Measurements from ENCODE around the gene KRT71. TPM values are rescaled to one million over a fixed set of nuclear protein-coding genes. Genes with fewer than 3 reads are reported as not detected.
"Not testable (repeated sequence)": the region's sequence is repeated elsewhere in the genome, so short reads cannot be mapped to it uniquely, and the experiment has no call there.

Gene KRT71
- total RNA-seq, 1 donor from 2014 or later, result not detected

DNA sequence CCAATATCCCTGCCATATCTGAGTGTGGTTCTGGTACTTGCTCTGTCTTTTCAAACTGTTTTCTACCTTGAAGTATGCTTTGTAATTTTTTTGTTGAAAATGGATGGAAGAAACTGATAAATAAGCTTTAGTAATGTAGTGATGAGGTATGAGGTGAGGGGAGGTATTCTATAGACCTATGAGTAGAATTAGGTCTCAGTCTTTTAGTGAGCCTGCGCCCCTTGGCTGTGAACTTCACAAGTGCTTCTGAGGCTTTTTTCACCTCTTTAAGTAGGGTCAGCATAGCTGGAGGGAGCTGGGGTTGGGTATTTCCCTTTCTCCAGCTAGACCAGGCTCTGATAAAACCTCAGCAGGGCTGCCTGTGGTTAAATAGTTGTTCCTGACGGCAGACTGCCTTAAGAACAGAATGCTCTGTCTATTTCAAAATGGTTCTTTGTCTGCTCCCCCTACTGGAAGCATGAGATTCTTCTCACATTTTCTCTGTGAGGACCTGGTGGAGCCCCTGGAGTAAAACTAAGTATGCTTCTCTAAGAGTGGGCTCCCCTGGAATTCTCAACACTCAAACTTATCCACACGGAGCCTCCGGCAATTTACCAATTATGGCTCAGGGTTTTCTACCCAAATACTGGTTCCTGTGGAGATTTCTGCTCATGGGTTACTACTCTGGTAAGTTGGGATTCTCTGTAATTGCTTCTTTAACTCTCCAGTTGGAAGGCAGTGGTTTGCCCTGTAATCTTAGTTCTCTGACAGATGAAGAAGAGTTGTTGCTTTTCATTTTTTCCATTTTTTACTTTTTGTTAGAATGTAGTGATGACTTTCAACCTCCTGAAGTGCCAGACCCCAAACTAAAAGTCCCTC is 45.9 kb downstream of the KRT71 start:
- Mint-ChIP-seq H3K36me3 (ENCODE audit: insufficient read depth) (no peaks in the 10 kb centered on the region), H3K4me3 (ENCODE audit: low read depth) (no peak overlapping the region), H3K27me3 (peaks cover 13% of the 10 kb centered on the region), H3K4me1 (ENCODE audit: low read depth) (no peaks in the 10 kb centered on the region), H3K9me3 (ENCODE audit: low read depth) (peaks cover 9% of the 10 kb centered on the region), H3K27ac (no peak overlapping the region)
- DNase-seq (ENCODE audit: low spot score, unreplicated experiment), result no peak
- TF ChIP-seq, protein P1, sequence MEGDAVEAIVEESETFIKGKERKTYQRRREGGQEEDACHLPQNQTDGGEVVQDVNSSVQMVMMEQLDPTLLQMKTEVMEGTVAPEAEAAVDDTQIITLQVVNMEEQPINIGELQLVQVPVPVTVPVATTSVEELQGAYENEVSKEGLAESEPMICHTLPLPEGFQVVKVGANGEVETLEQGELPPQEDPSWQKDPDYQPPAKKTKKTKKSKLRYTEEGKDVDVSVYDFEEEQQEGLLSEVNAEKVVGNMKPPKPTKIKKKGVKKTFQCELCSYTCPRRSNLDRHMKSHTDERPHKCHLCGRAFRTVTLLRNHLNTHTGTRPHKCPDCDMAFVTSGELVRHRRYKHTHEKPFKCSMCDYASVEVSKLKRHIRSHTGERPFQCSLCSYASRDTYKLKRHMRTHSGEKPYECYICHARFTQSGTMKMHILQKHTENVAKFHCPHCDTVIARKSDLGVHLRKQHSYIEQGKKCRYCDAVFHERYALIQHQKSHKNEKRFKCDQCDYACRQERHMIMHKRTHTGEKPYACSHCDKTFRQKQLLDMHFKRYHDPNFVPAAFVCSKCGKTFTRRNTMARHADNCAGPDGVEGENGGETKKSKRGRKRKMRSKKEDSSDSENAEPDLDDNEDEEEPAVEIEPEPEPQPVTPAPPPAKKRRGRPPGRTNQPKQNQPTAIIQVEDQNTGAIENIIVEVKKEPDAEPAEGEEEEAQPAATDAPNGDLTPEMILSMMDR (IDR thresholded peaks at IDR 0.05; ENCODE audit: unreplicated experiment), result peak; percentile 70

DNA sequence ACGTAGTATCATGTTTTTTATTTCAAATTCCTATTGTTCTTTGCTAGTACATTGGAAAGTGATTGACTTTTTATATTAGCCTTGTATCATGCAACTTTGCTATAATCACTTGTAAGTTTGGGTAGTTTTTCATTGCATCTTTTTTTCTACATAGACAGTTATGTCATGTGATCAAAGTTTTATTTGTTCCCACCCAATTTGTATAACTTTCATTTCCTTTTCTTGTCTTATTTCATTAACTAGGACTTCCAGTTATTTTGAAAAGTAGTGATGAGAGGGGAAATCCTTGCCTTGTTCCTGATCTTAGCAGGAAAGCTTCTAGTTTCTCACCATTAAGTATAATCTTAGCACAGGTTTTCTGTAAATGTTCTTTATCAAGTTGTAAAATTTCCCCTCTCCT is 50.1 kb downstream of the KRT71 start:
- Mint-ChIP-seq H3K4me3 (ENCODE audit: low read depth) (no peak overlapping the region), H3K4me1 (ENCODE audit: low read depth) (no peaks in the 10 kb centered on the region), H3K27ac (no peak overlapping the region), H3K9me3 (ENCODE audit: low read depth) (peaks cover 12% of the 10 kb centered on the region), H3K36me3 (ENCODE audit: insufficient read depth) (no peaks in the 10 kb centered on the region), H3K27me3 (peaks cover 13% of the 10 kb centered on the region)
- TF ChIP-seq, protein P1 (IDR thresholded peaks at IDR 0.05; ENCODE audit: unreplicated experiment), result no peak
- DNase-seq (ENCODE audit: low spot score, unreplicated experiment), result no peak

DNA sequence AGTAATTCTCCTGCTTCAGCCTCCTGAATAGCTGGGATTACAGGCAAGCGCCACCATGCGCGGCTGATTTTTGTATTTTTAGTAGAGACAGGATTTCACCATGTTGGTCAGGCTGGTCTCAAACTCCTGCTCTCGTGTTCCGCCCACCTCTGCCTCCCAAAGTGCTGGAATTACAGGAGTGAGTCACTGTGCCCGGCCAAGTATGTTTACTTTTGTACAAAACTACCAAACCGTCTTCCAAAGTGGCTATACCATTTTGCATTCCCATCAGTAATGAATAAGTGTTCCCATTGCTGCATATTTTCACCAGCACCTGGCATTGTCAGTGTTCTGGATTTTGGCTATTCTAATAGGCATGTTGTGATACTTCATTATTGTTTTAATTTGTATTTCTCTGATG is 51.5 kb downstream of the KRT71 start:
- Mint-ChIP-seq H3K27me3 (peaks cover 7% of the 10 kb centered on the region), H3K4me3 (ENCODE audit: low read depth) (no peak overlapping the region), H3K36me3 (ENCODE audit: insufficient read depth) (no peaks in the 10 kb centered on the region), H3K9me3 (ENCODE audit: low read depth) (peaks cover 12% of the 10 kb centered on the region), H3K27ac (no peak overlapping the region), H3K4me1 (ENCODE audit: low read depth) (no peaks in the 10 kb centered on the region)
- TF ChIP-seq, protein P1 (IDR thresholded peaks at IDR 0.05; ENCODE audit: unreplicated experiment), result no peak
- no peak for DNase-seq (ENCODE audit: low spot score, unreplicated experiment)

DNA sequence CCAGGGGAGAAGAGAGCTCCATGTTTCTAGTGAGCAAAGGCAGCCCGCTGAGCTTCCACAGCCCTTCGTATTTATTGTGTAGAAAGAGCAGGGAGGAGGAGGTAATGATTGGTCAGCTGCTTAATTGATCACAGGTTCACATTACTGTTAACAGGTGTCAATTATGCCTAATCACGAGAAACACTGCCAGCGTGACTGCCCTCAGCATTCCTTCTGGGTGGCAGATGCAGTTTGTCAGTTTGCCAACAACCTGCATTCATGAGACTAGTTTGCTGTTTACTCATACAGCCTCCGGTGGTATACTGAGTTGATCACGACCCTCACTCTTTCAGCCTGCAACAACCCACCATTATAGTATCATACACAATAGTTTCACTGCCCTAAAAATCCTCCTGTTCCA is 52.4 kb downstream of the KRT71 start:
- not testable (repeated sequence) for H3K36me3 Mint-ChIP-seq (ENCODE audit: insufficient read depth); H3K4me1 Mint-ChIP-seq (ENCODE audit: low read depth); H3K27ac Mint-ChIP-seq; DNase-seq (ENCODE audit: low spot score, unreplicated experiment); H3K27me3 Mint-ChIP-seq; H3K4me3 Mint-ChIP-seq (ENCODE audit: low read depth)
- H3K9me3 Mint-ChIP-seq (ENCODE audit: low read depth), result peaks cover 12% of the 10 kb centered on the region

DNA sequence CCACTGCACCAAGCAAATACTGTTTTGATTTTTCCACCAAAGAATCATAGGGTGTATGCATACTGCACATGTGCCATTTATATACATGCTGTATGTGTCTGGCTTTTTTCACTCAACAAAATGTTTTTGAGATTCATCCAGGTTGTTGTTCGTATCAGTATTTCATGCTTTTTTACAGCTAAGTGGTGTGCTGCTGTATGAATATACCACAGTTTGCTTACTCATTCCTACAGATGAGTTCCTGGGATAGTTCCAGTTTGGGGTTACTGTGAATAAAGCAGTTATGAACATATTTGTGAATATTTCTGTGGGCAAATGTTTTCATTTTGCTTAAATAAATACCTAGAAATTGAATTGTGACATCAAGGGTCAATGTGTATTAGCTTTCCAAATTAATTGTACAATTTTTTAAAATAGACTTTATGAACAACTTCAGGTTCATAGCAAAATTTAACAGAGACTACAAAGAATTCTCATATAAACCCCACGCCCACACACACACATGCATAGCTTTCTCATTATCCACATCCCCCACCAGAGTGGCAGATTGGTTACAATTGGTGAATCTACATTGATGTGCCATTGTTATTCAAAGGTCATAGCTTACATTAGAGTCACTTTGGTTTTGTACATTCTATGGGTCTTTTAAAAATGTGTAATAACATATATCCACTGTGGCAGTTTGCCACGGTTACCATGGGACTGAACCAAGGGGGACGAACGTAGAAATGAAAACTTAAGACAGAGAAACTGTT is 53.0 kb downstream of the KRT71 start:
- Mint-ChIP-seq H3K27ac (no peak overlapping the region), H3K4me1 (ENCODE audit: low read depth) (peaks cover 3% of the 10 kb centered on the region), H3K27me3 (peaks cover 8% of the 10 kb centered on the region), H3K36me3 (ENCODE audit: insufficient read depth) (no peaks in the 10 kb centered on the region), H3K9me3 (ENCODE audit: low read depth) (peaks cover 12% of the 10 kb centered on the region), H3K4me3 (ENCODE audit: low read depth) (no peak overlapping the region)
- no peak for DNase-seq (ENCODE audit: low spot score, unreplicated experiment)
- TF ChIP-seq, protein P1 (IDR thresholded peaks at IDR 0.05; ENCODE audit: unreplicated experiment), result no peak

All from progenitor cell of endocrine pancreas (in vitro differentiated cells).